IgD-negative memory B cell (primary cell): ENCODE results near the gene SNUPN. TPM values are rescaled to one million over a fixed set of nuclear protein-coding genes. Genes with fewer than 3 reads are reported as not detected.
"Not testable (repeated sequence)": the region's sequence is repeated elsewhere in the genome, so short reads cannot be mapped to it uniquely, and the experiment has no call there.

Source experiments
- H3K27ac Mint-ChIP-seq, 3 donors: one replicate each; pipeline ENCODE4 v1.8.0; 2020 to 2022; ENCODE audit warnings: mild to moderate bottlenecking in 3 of 3, mixed read lengths in 3 of 3, moderate library complexity in 1 of 3
- H3K27me3 Mint-ChIP-seq: one replicate; pipeline ENCODE4 v1.8.0; 2021; ENCODE audit warnings: mixed read lengths
- H3K36me3 Mint-ChIP-seq: one replicate; pipeline ENCODE4 v1.8.0; 2020; ENCODE audit warnings: mild to moderate bottlenecking, mixed read lengths
- H3K4me1 Mint-ChIP-seq, 3 donors: one replicate each; pipeline ENCODE4 v1.8.0; 2020 to 2022; ENCODE audit warnings: mixed read lengths in 3 of 3, mild to moderate bottlenecking in 1 of 3
- H3K4me3 Mint-ChIP-seq, 4 donors: one replicate each; pipeline ENCODE4 v1.8.0; 2020 to 2022; ENCODE audit warnings: mild to moderate bottlenecking in 4 of 4, mixed read lengths in 4 of 4, moderate library complexity in 3 of 4
- H3K9me3 Mint-ChIP-seq, 3 donors: one replicate each; pipeline ENCODE4 v1.8.0; 2020 to 2021; ENCODE audit warnings: mixed read lengths in 3 of 3, mild to moderate bottlenecking in 1 of 3
- polyA plus RNA-seq: library from polyadenylated mRNA; unstranded; fragments of 300-500 nt; fragmentation: Illumina TruSeq; gene quantifications from one replicate; pipeline ENCODE4 v1.2.3, GENCODE V29; 2021

SNUPN gene
- polyA plus RNA-seq, 1 donor from 2014 or later, result 25.4 TPM

- Mint-ChIP-seq H3K9me3 (no peaks in the 10 kb centered on the region), H3K36me3 (peaks cover 1% of the 10 kb centered on the region), H3K27ac (peak overlapping the region in 1 of 3 donors; percentile 64), H3K4me3 (no peak overlapping the region), H3K4me1 (peaks cover 0 to 8% (median 2%) of the 10 kb centered on the region in 3 donors), H3K27me3 (no peaks in the 10 kb centered on the region)
Observed at GRCh38 chr15:75589071-75589470, 36.5 kb downstream of the SNUPN start.

GRCh38 chr15:75586422-75586821, 39.1 kb downstream of the SNUPN start:
- not testable (repeated sequence) for H3K27me3 Mint-ChIP-seq, H3K4me3 Mint-ChIP-seq, H3K4me1 Mint-ChIP-seq, H3K36me3 Mint-ChIP-seq, H3K9me3 Mint-ChIP-seq, H3K27ac Mint-ChIP-seq

GRCh38 chr15:75584121-75584520, 41.4 kb downstream of the SNUPN start:
- Mint-ChIP-seq H3K36me3 (peaks cover 1% of the 10 kb centered on the region), H3K4me3 (no peak overlapping the region), H3K9me3 (no peaks in the 10 kb centered on the region), H3K4me1 (peaks cover 4 to 6% (median 5%) of the 10 kb centered on the region in 3 donors), H3K27me3 (no peaks in the 10 kb centered on the region), H3K27ac (no peak overlapping the region)

GRCh38 chr15:75583701-75584100, 41.8 kb downstream of the SNUPN start:
- H3K9me3 Mint-ChIP-seq, result no peaks in the 10 kb centered on the region
- H3K4me1 Mint-ChIP-seq, result peaks cover 2 to 6% (median 4%) of the 10 kb centered on the region in 3 donors
- H3K36me3 Mint-ChIP-seq, result peaks cover 1% of the 10 kb centered on the region
- peak overlapping the region in 1 of 4 donors; percentile 38 for H3K4me3 Mint-ChIP-seq
- H3K27ac Mint-ChIP-seq, result no peak overlapping the region
- no peaks in the 10 kb centered on the region for H3K27me3 Mint-ChIP-seq

GRCh38 chr15:75582943-75583342, 42.6 kb downstream of the SNUPN start:
- peak overlapping the region in 1 of 4 donors; percentile 32 for H3K4me3 Mint-ChIP-seq
- H3K4me1 Mint-ChIP-seq, H3K27ac Mint-ChIP-seq, H3K9me3 Mint-ChIP-seq, H3K36me3 Mint-ChIP-seq, H3K27me3 Mint-ChIP-seq: not testable (repeated sequence)

GRCh38 chr15:75578948-75579920, 46.3 kb downstream of the SNUPN start, which contains the start of gene PTPN9:
Gene PTPN9 (minus strand): TSS chr15:75579315. CDS start chr15:75578776, 539 bp downstream.
- Mint-ChIP-seq H3K36me3 (no peaks in the 10 kb centered on the region), H3K4me1 (peaks cover 8 to 14% (median 14%) of the 10 kb centered on the region in 3 donors), H3K9me3 (no peaks in the 10 kb centered on the region), H3K27ac (peak within 1 kb of the TSS; percentile 88 to 92 (median 89)), H3K4me3 (peak within 1 kb of the TSS; percentile 90 to 99 (median 96)), H3K27me3 (no peaks in the 10 kb centered on the region)

GRCh38 chr15:75578173-75578947, 47.2 kb downstream of the SNUPN start:
- Mint-ChIP-seq H3K4me3 (peak overlapping the region; percentile 90 to 99 (median 96)), H3K36me3 (no peaks in the 10 kb centered on the region), H3K9me3 (no peaks in the 10 kb centered on the region), H3K27ac (peak overlapping the region; percentile 88 to 92 (median 89)), H3K27me3 (no peaks in the 10 kb centered on the region), H3K4me1 (peaks cover 10 to 23% (median 20%) of the 10 kb centered on the region in 3 donors)

GRCh38 chr15:75577401-75578172, 47.9 kb downstream of the SNUPN start:
- Mint-ChIP-seq H3K27me3 (no peaks in the 10 kb centered on the region), H3K36me3 (no peaks in the 10 kb centered on the region), H3K4me3 (peak overlapping the region; percentile 87 to 99 (median 95)), H3K4me1 (peaks cover 15 to 29% (median 26%) of the 10 kb centered on the region in 3 donors), H3K27ac (peak overlapping the region; percentile 59 to 88 (median 77)), H3K9me3 (no peaks in the 10 kb centered on the region)

- Mint-ChIP-seq H3K4me3 (peak overlapping the region in 1 of 4 donors; percentile 83), H3K9me3 (no peaks in the 10 kb centered on the region), H3K36me3 (peaks cover 2% of the 10 kb centered on the region), H3K27me3 (no peaks in the 10 kb centered on the region), H3K27ac (peak overlapping the region in 1 of 3 donors; percentile 56), H3K4me1 (peaks cover 15 to 23% (median 22%) of the 10 kb centered on the region in 3 donors)
Observed at GRCh38 chr15:75573648-75574384, 51.7 kb downstream of the SNUPN start.

- Mint-ChIP-seq H3K4me3 (no peak overlapping the region), H3K27ac (no peak overlapping the region)
Observed at GRCh38 chr15:75570126-75570845, 55.2 kb downstream of the SNUPN start.

GRCh38 chr15:75565062-75565970, 60.2 kb downstream of the SNUPN start:
- H3K4me1 Mint-ChIP-seq, result peaks cover 0 to 3% (median 0%) of the 10 kb centered on the region in 3 donors
- H3K27me3 Mint-ChIP-seq, result no peaks in the 10 kb centered on the region
- H3K27ac Mint-ChIP-seq, result no peak overlapping the region
- no peaks in the 10 kb centered on the region for H3K9me3 Mint-ChIP-seq
- H3K4me3 Mint-ChIP-seq, result no peak overlapping the region
- peaks cover 4% of the 10 kb centered on the region for H3K36me3 Mint-ChIP-seq

More at GRCh38 chr15:75570126-75570845, 55.2 kb downstream of the SNUPN start:
- Mint-ChIP-seq H3K36me3 (peaks cover 2% of the 10 kb centered on the region), H3K9me3 (no peaks in the 10 kb centered on the region), H3K27me3 (no peaks in the 10 kb centered on the region), H3K4me1 (peaks cover 8 to 17% (median 13%) of the 10 kb centered on the region in 3 donors)

- Mint-ChIP-seq H3K9me3 (no peaks in the 10 kb centered on the region), H3K4me1 (peaks cover 0 to 3% (median 0%) of the 10 kb centered on the region in 3 donors), H3K27me3 (no peaks in the 10 kb centered on the region), H3K36me3 (peaks cover 4% of the 10 kb centered on the region), H3K4me3 (no peak overlapping the region), H3K27ac (no peak overlapping the region)
Observed at GRCh38 chr15:75561888-75562287, 63.6 kb downstream of the SNUPN start.
